ENCODE measurements around the gene ARGFX.
"Not testable (repeated sequence)": the region's sequence is repeated elsewhere in the genome, so short reads cannot be mapped to it uniquely, and the experiment has no call there.

ARGFX gene

GRCh38 chr3:121567649-121568048, at the start of gene ARGFX:
ARGFX (plus strand) TSS chr3:121567949; CDS start chr3:121570714, 2,765 bp downstream.
- no peak for DNase-seq (ENCODE audit: low spot score)

- DNase-seq (ENCODE audit: low spot score): no peak
Observed at GRCh38 chr3:121517953-121518655, 49.6 kb upstream of the ARGFX start.

- DNase-seq (ENCODE audit: low spot score): peak; percentile 29
Observed at GRCh38 chr3:121520510-121520909, 47.2 kb upstream of the ARGFX start.

- peak; percentile 20 for DNase-seq (ENCODE audit: low spot score)
Observed at GRCh38 chr3:121529308-121529707, 38.4 kb upstream of the ARGFX start.

- DNase-seq (ENCODE audit: low spot score): no peak
Observed at GRCh38 chr3:121531269-121531668, 36.5 kb upstream of the ARGFX start.

GRCh38 chr3:121542924-121543323, 24.8 kb upstream of the ARGFX start:
- no peak for DNase-seq (ENCODE audit: low spot score)

GRCh38 chr3:121545049-121545573, 22.6 kb upstream of the ARGFX start:
- peak; percentile 31 for DNase-seq (ENCODE audit: low spot score)

- peak; percentile 97 for DNase-seq (ENCODE audit: low spot score)
Observed at GRCh38 chr3:121545574-121546455, 21.9 kb upstream of the ARGFX start, which contains the start of gene POLQ. POLQ (minus strand) TSS chr3:121545988; CDS start chr3:121545877, 111 bp downstream.

GRCh38 chr3:121552379-121552778, 15.4 kb upstream of the ARGFX start:
- peak; percentile 67 for DNase-seq (ENCODE audit: low spot score)

GRCh38 chr3:121552797-121553196, 15.0 kb upstream of the ARGFX start:
- no peak for DNase-seq (ENCODE audit: low spot score)

GRCh38 chr3:121557426-121557934, 10.3 kb upstream of the ARGFX start:
- peak; percentile 57 for DNase-seq (ENCODE audit: low spot score)

GRCh38 chr3:121562148-121562547, 5.6 kb upstream of the ARGFX start:
- DNase-seq (ENCODE audit: low spot score): no peak

- DNase-seq (ENCODE audit: low spot score): no peak
Observed at GRCh38 chr3:121566773-121567172, 976 bp upstream of the ARGFX start.

- DNase-seq (ENCODE audit: low spot score): no peak
Observed at GRCh38 chr3:121574449-121574848, 6.7 kb downstream of the ARGFX start.

GRCh38 chr3:121581691-121582090, 13.9 kb downstream of the ARGFX start:
- no peak for DNase-seq (ENCODE audit: low spot score)

GRCh38 chr3:121584418-121584817, 16.7 kb downstream of the ARGFX start:
- DNase-seq (ENCODE audit: low spot score): no peak

GRCh38 chr3:121592856-121593702, 25.3 kb downstream of the ARGFX start, which contains the start of gene FBXO40:
FBXO40 (plus strand) TSS chr3:121593379; CDS start chr3:121620576, 27,197 bp downstream.
- DNase-seq (ENCODE audit: low spot score): no peak

- not testable (repeated sequence) for DNase-seq (ENCODE audit: low spot score)
Observed at GRCh38 chr3:121593806-121594205, 26.1 kb downstream of the ARGFX start.

- no peak for DNase-seq (ENCODE audit: low spot score)
Observed at GRCh38 chr3:121594850-121595249, 27.1 kb downstream of the ARGFX start.

- no peak for DNase-seq (ENCODE audit: low spot score)
Observed at GRCh38 chr3:121595765-121596406, 28.1 kb downstream of the ARGFX start.

- DNase-seq (ENCODE audit: low spot score): no peak
Observed at GRCh38 chr3:121598564-121598963, 30.8 kb downstream of the ARGFX start.

Data from COLO829 (cell line).